ENCODE results near the gene LEMD1.
"Not testable (repeated sequence)": the region's sequence is repeated elsewhere in the genome, so short reads cannot be mapped to it uniquely, and the experiment has no call there.

The LEMD1 gene

GRCh38 chr1:205446828-205447227, 25.0 kb upstream of the LEMD1 start:
- no peak for DNase-seq

DNA sequence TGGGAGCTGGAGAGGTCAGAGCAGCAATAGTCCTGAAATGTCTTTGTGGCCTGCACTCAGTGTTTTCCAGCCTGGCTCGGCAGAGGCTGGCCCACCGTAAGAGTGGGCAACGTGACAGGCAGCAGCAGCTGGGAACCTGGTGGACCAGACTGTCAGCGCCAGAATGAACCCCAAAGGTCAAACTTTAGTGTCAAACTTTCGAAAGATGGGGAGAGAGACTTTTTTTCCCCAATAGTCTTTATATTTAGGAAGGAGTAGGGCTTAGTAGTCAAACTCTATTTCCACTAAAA, 23.7 kb upstream of the LEMD1 start:
- DNase-seq, result no peak

DNA sequence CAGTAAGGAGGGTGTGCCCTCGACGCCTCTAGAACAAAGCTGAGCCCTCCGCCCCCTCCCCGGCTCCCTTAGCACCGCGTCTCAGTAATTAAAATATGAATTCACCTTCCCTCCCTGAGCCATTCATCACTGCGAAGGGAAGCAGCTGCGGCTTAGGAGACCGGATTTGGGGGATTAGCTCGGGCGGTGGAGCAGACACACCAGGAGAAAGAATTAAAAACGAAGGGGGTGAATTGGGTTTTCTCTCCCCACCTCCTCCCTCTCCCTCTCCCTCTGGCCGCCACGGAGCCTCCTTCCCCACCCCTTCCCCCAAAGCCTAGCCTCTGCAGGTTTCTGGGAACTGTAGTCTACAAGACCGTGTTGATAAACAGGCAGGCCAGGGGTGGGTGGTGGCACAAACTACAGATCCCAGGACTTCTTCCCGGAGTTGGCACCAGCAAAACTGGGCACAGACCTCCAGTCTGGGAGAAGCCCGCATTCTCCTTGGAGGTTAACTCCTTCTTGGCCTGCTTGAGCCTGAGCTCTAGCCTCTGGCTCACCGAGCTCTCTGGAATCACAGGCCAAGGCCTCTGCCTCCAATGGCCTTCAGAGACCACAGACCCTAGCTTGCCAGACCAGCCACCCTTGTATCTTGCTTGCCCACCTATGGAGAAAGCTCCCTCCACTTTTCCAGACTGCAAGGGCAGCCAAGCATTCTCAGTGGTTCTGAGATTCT, 23.2 kb upstream of the LEMD1 start:
- DNase-seq, result no peak

- DNase-seq, result no peak
Measured at GRCh38 chr1:205444300-205444930, 22.6 kb upstream of the LEMD1 start.

GRCh38 chr1:205443585-205444299, 21.9 kb upstream of the LEMD1 start:
- DNase-seq, result no peak

DNA sequence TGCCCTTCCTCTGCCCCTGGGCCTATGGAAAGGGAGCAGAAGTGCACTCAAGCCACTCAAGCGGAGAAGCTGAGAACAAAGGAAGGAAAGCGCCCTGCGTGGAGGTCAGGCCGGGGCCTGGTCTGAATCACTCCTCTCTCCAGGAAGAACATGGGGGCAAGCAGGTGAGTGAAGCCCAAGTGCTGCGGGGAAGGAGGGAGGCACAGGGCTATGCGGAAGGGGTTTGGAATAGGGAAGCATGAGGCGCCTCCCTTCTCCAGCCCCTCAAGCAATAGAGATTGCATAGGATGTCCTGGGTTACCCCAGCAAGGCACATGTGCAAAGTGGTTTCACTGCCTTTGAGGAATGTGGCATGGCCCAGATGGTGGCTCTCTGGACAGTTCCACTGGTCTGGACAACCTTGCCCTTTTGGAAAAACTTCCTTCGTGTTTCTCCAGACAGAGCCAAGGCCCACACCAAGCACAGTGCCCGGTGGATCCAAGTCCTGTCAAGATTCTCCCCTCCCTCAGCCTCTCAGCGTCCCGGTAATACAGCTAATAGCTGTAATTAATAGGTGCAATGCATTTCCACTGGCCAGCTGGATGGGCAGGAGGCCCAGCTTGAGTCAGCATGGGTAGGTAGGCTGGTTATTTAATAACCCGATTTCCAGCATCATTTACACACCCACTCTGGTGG, 20.3 kb upstream of the LEMD1 start:
- no peak for DNase-seq

- no peak for DNase-seq
Measured at GRCh38 chr1:205441716-205442050, 19.8 kb upstream of the LEMD1 start.

- DNase-seq, result no peak
Measured at GRCh38 chr1:205441318-205441633, 19.4 kb upstream of the LEMD1 start.

GRCh38 chr1:205440476-205441317, 18.8 kb upstream of the LEMD1 start:
- DNase-seq, result peak; percentile 12 to 23

GRCh38 chr1:205440121-205440475, 18.2 kb upstream of the LEMD1 start:
- no peak for DNase-seq

DNA sequence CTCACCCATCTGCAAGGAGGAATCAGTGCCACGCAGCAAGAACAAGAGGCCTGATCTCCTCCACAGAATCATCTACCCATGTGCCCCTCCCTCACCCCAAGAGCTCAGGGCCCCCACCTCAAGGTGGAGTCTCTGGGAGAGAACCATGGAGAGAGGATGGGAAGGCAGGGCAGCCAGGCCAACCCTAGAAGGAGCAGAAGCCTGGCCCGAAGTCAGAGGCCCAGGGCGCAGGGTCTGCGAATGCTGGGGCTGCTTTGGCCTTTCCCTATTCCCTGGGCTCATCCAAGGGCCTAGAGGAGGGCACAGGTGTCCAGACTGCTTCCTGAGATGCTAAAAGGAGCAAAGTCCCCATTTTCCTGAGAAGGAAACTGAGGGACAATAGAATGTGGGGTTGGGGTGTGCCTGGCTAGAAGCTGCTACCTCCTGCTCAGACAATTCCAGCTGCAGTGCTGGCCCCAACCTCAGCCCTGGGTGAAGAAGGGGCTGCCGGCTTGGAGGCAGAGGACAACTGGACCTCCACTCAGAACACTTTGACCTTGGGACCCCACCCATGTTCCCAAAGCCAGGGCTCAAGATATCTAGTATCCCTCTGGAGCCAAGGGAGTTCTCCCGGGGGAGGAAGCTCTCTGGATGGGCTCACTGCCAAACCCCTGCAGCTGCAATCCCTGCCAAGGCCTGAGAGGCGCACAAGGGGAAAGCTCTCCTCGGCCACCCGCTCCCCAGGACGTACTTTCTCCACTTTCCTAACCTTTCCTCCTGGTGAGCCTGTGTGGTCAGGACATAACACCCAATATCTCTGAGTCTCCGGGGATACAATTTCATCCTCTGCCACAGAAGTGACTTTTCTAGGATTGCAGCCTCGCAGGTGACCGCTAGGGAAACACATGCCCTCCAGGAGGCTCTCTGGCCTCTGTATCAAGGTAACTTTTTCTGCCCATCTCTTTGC, 16.6 kb upstream of the LEMD1 start:
- DNase-seq, result no peak

DNA sequence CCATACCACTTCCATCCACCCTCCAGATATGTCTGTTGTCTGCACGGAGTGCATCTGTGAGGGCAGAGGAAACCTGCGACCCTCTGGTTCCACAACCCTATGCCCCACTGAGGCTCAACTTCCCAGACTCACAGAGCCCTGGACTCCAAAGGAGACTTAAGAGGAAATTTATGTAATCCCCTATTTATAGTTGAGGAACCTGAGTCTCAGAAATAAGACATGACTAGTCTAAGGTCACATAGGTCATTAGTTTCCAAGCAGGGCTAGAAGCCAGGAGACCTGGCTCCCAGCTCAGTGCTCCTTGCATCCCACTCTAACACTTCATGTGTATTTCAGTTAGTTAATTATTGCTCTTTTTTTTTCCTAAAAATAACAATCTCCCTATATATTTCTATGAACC, 15.7 kb upstream of the LEMD1 start:
- no peak for DNase-seq

- no peak for DNase-seq
Measured at GRCh38 chr1:205436776-205437410, 15.0 kb upstream of the LEMD1 start.

DNA sequence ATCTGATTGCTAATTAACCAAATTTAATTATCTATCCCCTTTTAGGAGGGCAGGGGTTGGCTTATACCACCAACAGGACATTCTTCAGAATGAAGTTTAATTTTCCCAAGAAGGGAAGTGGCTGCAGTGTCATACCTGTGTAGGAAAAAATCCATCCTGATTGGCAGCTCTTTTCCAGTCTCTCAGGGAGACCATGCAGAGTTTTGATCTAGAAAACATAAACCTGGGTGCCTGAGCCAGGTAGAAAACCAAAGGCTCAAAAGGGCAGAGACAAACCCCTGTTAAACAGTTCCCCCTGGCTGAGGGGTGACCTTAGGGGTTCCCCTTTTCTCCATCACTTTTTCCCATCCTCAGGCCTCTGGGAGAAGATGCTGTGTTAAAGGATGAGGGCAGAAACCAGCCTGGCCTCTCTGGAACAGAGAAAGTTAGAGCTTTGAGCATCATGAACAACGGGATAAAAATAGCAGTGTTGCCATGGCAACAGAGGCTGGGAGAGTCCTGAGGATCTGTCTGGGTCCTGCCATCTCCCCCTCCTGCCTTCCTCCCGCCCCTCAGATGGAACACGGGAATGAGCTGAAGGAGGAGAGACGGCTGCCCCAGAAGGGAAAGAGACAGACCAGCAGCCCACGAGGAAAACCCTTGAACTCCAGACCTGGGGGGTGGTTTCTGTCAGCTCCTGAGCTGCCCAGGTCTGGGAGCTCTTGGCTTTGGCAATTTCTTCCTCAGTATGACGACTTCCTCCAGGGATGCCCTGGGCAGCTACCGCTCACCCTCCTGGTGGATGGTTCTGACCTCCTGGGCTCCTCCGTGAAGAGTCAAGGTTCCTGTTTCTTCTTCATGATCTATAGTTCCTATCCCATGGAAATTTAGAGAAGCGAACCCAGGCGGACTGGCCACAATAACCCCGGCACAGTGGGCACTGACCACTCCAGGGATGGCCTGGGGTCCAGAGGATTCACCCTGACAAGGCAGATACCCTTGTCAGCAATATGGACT, 14.0 kb upstream of the LEMD1 start:
- DNase-seq, result no peak

DNA sequence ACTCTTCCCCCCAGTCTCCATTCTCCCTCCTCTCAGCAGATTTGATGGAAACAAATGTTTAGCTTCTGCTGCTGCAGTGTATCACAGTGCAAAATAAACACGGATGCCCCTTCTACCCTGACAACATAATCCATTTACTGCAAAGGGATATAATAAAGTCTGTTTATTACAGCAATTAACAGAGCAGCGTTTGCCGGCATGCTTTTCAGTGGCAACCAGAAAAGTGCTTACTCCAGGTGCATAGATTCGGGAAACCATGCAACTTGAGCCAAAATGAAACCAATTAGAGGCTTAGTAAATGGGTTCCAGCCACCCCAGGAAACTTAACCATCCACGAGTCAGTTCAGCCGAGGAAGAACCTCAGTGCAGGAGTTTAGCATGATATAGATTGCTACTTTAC, 12.9 kb upstream of the LEMD1 start:
- DNase-seq, result no peak

- DNase-seq, result not testable (repeated sequence)
Measured at GRCh38 chr1:205432692-205433091, 10.8 kb upstream of the LEMD1 start.

DNA sequence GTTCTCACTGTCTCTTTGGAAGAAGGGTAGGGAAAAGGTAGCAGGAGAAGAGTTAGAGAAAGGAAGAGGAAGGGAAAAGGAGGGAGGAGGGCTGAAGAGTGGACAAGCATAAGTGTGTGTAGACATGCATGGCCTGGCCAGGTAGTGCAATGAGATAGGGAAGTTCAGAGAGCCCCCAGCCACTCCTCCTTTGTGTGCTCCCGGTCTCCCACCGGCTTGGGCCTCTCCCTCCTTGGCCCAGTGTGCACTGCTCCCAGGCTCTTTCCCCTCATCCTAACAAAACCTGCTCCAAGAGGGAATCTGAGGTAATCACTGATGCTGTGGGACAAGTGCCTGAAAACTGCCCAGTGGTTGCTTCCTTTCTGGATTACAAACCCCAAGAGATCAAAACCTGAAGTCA, 10.3 kb upstream of the LEMD1 start:
- no peak for DNase-seq

DNA sequence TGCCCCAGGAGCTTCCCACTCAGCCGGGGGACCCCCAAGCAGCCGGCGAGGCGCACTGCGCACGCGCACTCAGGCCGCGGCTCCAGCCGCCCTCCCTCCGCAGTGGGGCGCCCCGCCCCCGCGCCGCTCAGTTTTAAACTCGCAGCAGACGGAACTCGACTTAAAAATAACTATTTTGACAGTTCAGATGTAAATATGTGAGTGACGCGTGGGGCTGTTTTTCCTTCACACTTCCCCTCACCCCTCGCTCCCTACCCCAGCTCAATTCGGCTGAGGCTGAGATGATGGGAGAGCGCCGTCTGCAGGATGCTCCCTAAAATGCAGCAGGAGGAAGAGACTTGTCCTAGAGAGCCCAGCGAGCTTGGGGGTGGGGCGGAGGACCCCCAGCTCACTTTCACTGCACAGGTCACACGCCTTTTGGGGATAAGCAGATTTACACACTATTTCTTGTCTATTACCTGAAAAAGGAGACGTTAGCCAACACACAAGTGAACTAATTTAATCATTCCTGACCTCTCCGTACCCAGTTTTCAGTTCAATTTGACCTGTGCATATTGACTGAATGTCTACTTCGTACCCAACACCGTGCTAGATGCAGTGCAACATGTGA, 8.9 kb upstream of the LEMD1 start:
- DNase-seq, result no peak

DNA sequence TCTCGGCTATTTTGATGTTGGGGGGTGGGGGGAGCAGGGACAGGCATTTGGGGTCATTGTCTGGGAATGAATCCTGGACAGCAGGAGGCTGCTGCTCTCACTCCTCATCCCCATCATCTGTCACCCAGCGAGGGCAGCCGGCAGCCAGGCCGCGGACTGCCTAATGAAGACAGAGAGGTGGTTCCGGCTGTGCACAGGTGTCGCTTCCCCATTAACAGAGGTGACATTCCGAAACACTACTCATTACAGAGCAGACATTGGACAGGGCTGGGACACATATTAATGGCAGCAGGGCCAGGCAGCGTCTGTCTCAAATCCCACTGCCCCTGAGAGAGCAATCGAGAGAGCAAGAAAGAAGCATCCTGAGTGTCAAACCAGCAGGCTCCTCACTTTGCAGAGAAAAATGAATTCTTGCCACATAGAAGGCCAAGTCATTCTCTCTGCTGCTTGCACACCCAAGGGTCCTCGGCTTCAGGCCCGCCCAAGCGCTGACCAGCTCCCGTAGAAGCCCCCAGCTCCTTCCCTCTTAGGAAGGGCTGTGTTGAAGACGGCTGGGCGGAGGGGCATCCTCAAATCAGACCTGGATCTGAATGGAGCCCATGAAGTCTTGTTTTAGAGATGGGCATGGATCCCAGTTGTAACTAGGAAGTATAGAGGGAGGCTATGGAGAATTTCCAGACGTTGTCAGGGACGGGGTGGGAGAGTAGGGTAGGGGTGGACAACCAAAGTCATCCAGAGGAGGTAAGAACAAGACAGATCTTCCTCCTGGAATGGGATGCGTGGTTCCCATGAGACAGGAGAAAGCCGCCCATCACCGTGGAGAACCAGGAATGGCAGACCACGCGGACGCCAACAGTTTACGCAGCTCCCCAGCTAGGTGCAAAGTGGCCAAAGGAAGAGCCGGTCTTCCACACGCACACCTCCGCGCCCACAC, 8.2 kb upstream of the LEMD1 start:
- no peak for DNase-seq

All from AML-193 (cell line).